ENCODE data around the gene MTRF1. TPM values are rescaled to one million over a fixed set of nuclear protein-coding genes. Genes with fewer than 3 reads are reported as not detected.

MTRF1 gene
- total RNA-seq, 1 donor from 2014 or later = 11.6 TPM

- no peaks in the 10 kb centered on the region for H3K27me3 Mint-ChIP-seq (ENCODE audit: low read depth, unreplicated experiment)
- Histone ChIP-seq H3K4me1 (ENCODE audit: insufficient read depth, low read length) (peaks cover 6% of the 10 kb centered on the region), H3K27ac (ENCODE audit: low read depth, low read length) (no peak overlapping the region), H2AFZ (ENCODE audit: low read depth, low read length) (no peak overlapping the region), H3K9me3 (ENCODE audit: insufficient read depth, low read depth, low read length) (no peaks in the 10 kb centered on the region), H3K79me2 (ENCODE audit: insufficient read depth, low read length) (peaks cover 5% of the 10 kb centered on the region), H4K20me1 (ENCODE audit: insufficient read depth, low read length) (no peaks in the 10 kb centered on the region), H3K4me3 (ENCODE audit: insufficient read depth, low read depth, low read length) (no peak overlapping the region), H3K27me3 (ENCODE audit: insufficient read depth, low read length) (no peaks in the 10 kb centered on the region), H3K36me3 (ENCODE audit: insufficient read depth, low read length) (no peaks in the 10 kb centered on the region), H3K4me2 (ENCODE audit: low read length) (no peak overlapping the region), H3K9ac (ENCODE audit: low read length) (no peak overlapping the region)
- peaks cover 2% of the 10 kb centered on the region for H3K4me1 Mint-ChIP-seq (ENCODE audit: low read depth, unreplicated experiment)
- peaks cover 11% of the 10 kb centered on the region for H3K36me3 Mint-ChIP-seq (ENCODE audit: low read depth, unreplicated experiment)
- no peak overlapping the region for H3K27ac Mint-ChIP-seq (ENCODE audit: unreplicated experiment)
- H3K9me3 Mint-ChIP-seq (ENCODE audit: unreplicated experiment) = peaks cover 7% of the 10 kb centered on the region
- FAIRE-seq (no peak), DNase-seq (ENCODE audit: low read depth) (no peak)
- no peak for TF ChIP-seq CTCF (IDR thresholded peaks at IDR 0.05; ENCODE audit: insufficient read depth, low read depth, low read length)
- TF ChIP-seq EZH2 (IDR thresholded peaks at IDR 0.05; ENCODE audit: insufficient read depth, low read length) = no peak
- H3K4me3 Mint-ChIP-seq (ENCODE audit: unreplicated experiment) = no peak overlapping the region
These were observed 67.4 kb downstream of the MTRF1 start for GRCh38 chr13:41196011-41196410.

- Histone ChIP-seq H3K36me3 (ENCODE audit: insufficient read depth, low read length) (no peaks in the 10 kb centered on the region), H4K20me1 (ENCODE audit: insufficient read depth, low read length) (no peaks in the 10 kb centered on the region), H3K79me2 (ENCODE audit: insufficient read depth, low read length) (peaks cover 5% of the 10 kb centered on the region), H3K9me3 (ENCODE audit: insufficient read depth, low read depth, low read length) (no peaks in the 10 kb centered on the region), H3K27me3 (ENCODE audit: insufficient read depth, low read length) (no peaks in the 10 kb centered on the region), H3K4me2 (ENCODE audit: low read length) (peak within 1 kb of the TSS; percentile 88), H3K27ac (ENCODE audit: low read depth, low read length) (peak within 1 kb of the TSS; percentile 85), H3K9ac (ENCODE audit: low read length) (peak within 1 kb of the TSS; percentile 79), H2AFZ (ENCODE audit: low read depth, low read length) (peak within 1 kb of the TSS; percentile 97), H3K4me3 (ENCODE audit: insufficient read depth, low read depth, low read length) (peak within 1 kb of the TSS; percentile 57), H3K4me1 (ENCODE audit: insufficient read depth, low read length) (peaks cover 6% of the 10 kb centered on the region)
- peaks cover 7% of the 10 kb centered on the region for H3K9me3 Mint-ChIP-seq (ENCODE audit: unreplicated experiment)
- no peaks in the 10 kb centered on the region for H3K27me3 Mint-ChIP-seq (ENCODE audit: low read depth, unreplicated experiment)
- DNase-seq (ENCODE audit: low read depth) (peak; percentile 97), FAIRE-seq (no peak)
- H3K4me3 Mint-ChIP-seq (ENCODE audit: unreplicated experiment) = peak within 1 kb of the TSS; percentile 91
- H3K27ac Mint-ChIP-seq (ENCODE audit: unreplicated experiment) = peak within 1 kb of the TSS; percentile 96
- peaks cover 11% of the 10 kb centered on the region for H3K36me3 Mint-ChIP-seq (ENCODE audit: low read depth, unreplicated experiment)
- H3K4me1 Mint-ChIP-seq (ENCODE audit: low read depth, unreplicated experiment) = peaks cover 2% of the 10 kb centered on the region
- TF ChIP-seq CTCF (IDR thresholded peaks at IDR 0.05; ENCODE audit: insufficient read depth, low read depth, low read length) (no peak), EZH2 (IDR thresholded peaks at IDR 0.05; ENCODE audit: insufficient read depth, low read length) (no peak)
These were observed 69.2 kb downstream of the MTRF1 start, which contains the start of gene KBTBD7 for GRCh38 chr13:41193919-41194824. Gene KBTBD7, minus strand, starts transcription at chr13:41194569. Its CDS starts 312 bp downstream, at chr13:41194257.

- Histone ChIP-seq H3K4me1 (ENCODE audit: insufficient read depth, low read length) (peaks cover 6% of the 10 kb centered on the region), H2AFZ (ENCODE audit: low read depth, low read length) (peak overlapping the region; percentile 97), H3K27ac (ENCODE audit: low read depth, low read length) (no peak overlapping the region), H4K20me1 (ENCODE audit: insufficient read depth, low read length) (no peaks in the 10 kb centered on the region), H3K9ac (ENCODE audit: low read length) (no peak overlapping the region), H3K9me3 (ENCODE audit: insufficient read depth, low read depth, low read length) (no peaks in the 10 kb centered on the region), H3K4me3 (ENCODE audit: insufficient read depth, low read depth, low read length) (no peak overlapping the region), H3K4me2 (ENCODE audit: low read length) (peak overlapping the region; percentile 88), H3K27me3 (ENCODE audit: insufficient read depth, low read length) (no peaks in the 10 kb centered on the region), H3K36me3 (ENCODE audit: insufficient read depth, low read length) (no peaks in the 10 kb centered on the region), H3K79me2 (ENCODE audit: insufficient read depth, low read length) (peaks cover 5% of the 10 kb centered on the region)
- Mint-ChIP-seq H3K9me3 (ENCODE audit: unreplicated experiment) (peaks cover 7% of the 10 kb centered on the region), H3K36me3 (ENCODE audit: low read depth, unreplicated experiment) (peaks cover 11% of the 10 kb centered on the region), H3K27me3 (ENCODE audit: low read depth, unreplicated experiment) (no peaks in the 10 kb centered on the region), H3K27ac (ENCODE audit: unreplicated experiment) (peak overlapping the region; percentile 87), H3K4me1 (ENCODE audit: low read depth, unreplicated experiment) (peaks cover 2% of the 10 kb centered on the region), H3K4me3 (ENCODE audit: unreplicated experiment) (peak overlapping the region; percentile 91)
- FAIRE-seq (no peak), DNase-seq (ENCODE audit: low read depth) (no peak)
- TF ChIP-seq CTCF (IDR thresholded peaks at IDR 0.05; ENCODE audit: insufficient read depth, low read depth, low read length) (no peak), EZH2 (IDR thresholded peaks at IDR 0.05; ENCODE audit: insufficient read depth, low read length) (no peak)
These were observed 69.9 kb downstream of the MTRF1 start for GRCh38 chr13:41193469-41193868.
